ENCODE measurements around the gene EDARADD. TPM values are rescaled to one million over a fixed set of nuclear protein-coding genes. Genes with fewer than 3 reads are reported as not detected.

Gene EDARADD
- polyA plus RNA-seq, 1 donor (not counting 4 experiments of a cell fraction or from before 2014, with no cell fraction given) = 12.3 TPM

DNA sequence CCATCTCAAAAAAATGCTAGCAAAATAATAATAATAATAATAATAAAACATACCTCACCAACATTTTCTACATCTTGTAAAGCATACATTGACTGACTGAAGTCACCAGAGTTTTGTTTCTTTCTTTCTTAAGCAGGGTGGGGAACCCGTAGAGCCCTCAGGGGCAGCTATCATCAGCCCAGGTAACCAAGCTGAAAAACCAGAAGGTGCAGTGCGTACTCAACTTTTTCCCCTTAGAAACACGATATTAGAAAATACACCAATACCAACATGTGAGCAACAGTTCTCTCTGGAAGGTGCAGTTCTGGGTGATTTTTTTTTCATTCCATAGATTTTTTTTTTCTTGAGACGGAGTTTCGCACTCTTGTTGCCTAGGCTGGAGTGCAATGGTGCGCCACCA lies 75.4 kb downstream of the EDARADD start:
- DNase-seq (ENCODE audit: low read depth, low spot score) (no peak), FAIRE-seq (no peak)
- Histone ChIP-seq H3K4me2 (ENCODE audit: control insufficient read depth, extremely low read depth, insufficient read depth, low read depth, low read length) (no peak overlapping the region), H3K4me3 (ENCODE audit: control insufficient read depth in 2 of 3, extremely low read depth in 1 of 3, insufficient read depth in 2 of 3, low read depth in 1 of 3, low read length in 3 of 3) (no peak overlapping the region), H3K9me1 (ENCODE audit: control insufficient read depth, extremely low read depth, insufficient read depth, low read length) (no peaks in the 10 kb centered on the region), H3K9ac (ENCODE audit: control insufficient read depth, extremely low read depth, insufficient read depth, low read length) (no peak overlapping the region), H3K9me3 (ENCODE audit: control insufficient read depth, low read depth, low read length) (no peaks in the 10 kb centered on the region), H2AFZ (ENCODE audit: control insufficient read depth, low read length) (no peak overlapping the region), H3K4me1 (ENCODE audit: control insufficient read depth, extremely low read depth, insufficient read depth, low read length) (peaks cover 27% of the 10 kb centered on the region), H3K79me2 (ENCODE audit: control insufficient read depth, insufficient read depth, low read length) (no peaks in the 10 kb centered on the region), H3K36me3 (ENCODE audit: control insufficient read depth in 2 of 2, extremely low read depth in 1 of 2, insufficient read depth in 2 of 2, low read length in 2 of 2) (no peaks in the 10 kb centered on the region), H3K27me3 (ENCODE audit: control insufficient read depth, extremely low read depth, insufficient read depth, low read length) (no peaks in the 10 kb centered on the region), H4K20me1 (ENCODE audit: control insufficient read depth, extremely low read depth, insufficient read depth, low read length) (no peaks in the 10 kb centered on the region), H3K27ac (ENCODE audit: control insufficient read depth, insufficient read depth, low read length) (no peak overlapping the region)
- dilution Hi-C loops (cut with MboI; ENCODE audit: extremely low pct_ligation_motif_present, low sequenced_read_pairs) = no loop called here
- TF ChIP-seq, protein P1, sequence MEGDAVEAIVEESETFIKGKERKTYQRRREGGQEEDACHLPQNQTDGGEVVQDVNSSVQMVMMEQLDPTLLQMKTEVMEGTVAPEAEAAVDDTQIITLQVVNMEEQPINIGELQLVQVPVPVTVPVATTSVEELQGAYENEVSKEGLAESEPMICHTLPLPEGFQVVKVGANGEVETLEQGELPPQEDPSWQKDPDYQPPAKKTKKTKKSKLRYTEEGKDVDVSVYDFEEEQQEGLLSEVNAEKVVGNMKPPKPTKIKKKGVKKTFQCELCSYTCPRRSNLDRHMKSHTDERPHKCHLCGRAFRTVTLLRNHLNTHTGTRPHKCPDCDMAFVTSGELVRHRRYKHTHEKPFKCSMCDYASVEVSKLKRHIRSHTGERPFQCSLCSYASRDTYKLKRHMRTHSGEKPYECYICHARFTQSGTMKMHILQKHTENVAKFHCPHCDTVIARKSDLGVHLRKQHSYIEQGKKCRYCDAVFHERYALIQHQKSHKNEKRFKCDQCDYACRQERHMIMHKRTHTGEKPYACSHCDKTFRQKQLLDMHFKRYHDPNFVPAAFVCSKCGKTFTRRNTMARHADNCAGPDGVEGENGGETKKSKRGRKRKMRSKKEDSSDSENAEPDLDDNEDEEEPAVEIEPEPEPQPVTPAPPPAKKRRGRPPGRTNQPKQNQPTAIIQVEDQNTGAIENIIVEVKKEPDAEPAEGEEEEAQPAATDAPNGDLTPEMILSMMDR (optimal IDR thresholded peaks at IDR 0.05 in 1 of 3, IDR thresholded peaks at IDR 0.05 in 1 of 3, conservative IDR thresholded peaks at IDR 0.05 in 1 of 3; ENCODE audit: extremely low read depth in 1 of 3, insufficient read depth in 2 of 3, low read length in 3 of 3) = no peak
- TF ChIP-seq EZH2 (IDR thresholded peaks at IDR 0.05; ENCODE audit: low read length) = no peak

DNA sequence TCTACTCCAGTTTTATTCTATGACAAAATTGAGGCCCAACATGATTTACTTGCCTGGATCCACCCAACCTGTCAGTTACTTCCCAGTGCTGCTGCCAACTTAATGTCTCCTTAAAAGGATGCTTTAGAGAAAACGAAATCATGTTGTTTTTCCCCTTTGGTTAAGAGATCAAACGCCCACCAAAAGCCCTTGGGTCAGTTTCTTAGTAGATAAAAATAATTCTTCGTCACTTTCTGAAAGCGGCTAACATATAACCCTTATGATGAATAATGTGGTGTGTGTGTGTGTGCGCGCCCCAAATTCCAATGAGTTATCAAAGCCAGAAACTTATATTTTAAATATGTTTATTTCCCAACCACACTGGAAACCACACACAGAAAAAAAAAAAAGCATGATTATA lies 77.0 kb downstream of the EDARADD start:
- DNase-seq (ENCODE audit: low read depth, low spot score) (no peak), FAIRE-seq (no peak)
- Histone ChIP-seq H3K4me3 (ENCODE audit: control insufficient read depth in 2 of 3, extremely low read depth in 1 of 3, insufficient read depth in 2 of 3, low read depth in 1 of 3, low read length in 3 of 3) (no peak overlapping the region), H3K9ac (ENCODE audit: control insufficient read depth, extremely low read depth, insufficient read depth, low read length) (no peak overlapping the region), H3K4me2 (ENCODE audit: control insufficient read depth, extremely low read depth, insufficient read depth, low read depth, low read length) (no peak overlapping the region), H3K4me1 (ENCODE audit: control insufficient read depth, extremely low read depth, insufficient read depth, low read length) (peaks cover 14% of the 10 kb centered on the region), H2AFZ (ENCODE audit: control insufficient read depth, low read length) (no peak overlapping the region), H3K36me3 (ENCODE audit: control insufficient read depth in 2 of 2, extremely low read depth in 1 of 2, insufficient read depth in 2 of 2, low read length in 2 of 2) (no peaks in the 10 kb centered on the region), H3K27ac (ENCODE audit: control insufficient read depth, insufficient read depth, low read length) (no peak overlapping the region), H3K9me1 (ENCODE audit: control insufficient read depth, extremely low read depth, insufficient read depth, low read length) (no peaks in the 10 kb centered on the region), H3K79me2 (ENCODE audit: control insufficient read depth, insufficient read depth, low read length) (no peaks in the 10 kb centered on the region), H3K9me3 (ENCODE audit: control insufficient read depth, low read depth, low read length) (no peaks in the 10 kb centered on the region), H3K27me3 (ENCODE audit: control insufficient read depth, extremely low read depth, insufficient read depth, low read length) (no peaks in the 10 kb centered on the region), H4K20me1 (ENCODE audit: control insufficient read depth, extremely low read depth, insufficient read depth, low read length) (no peaks in the 10 kb centered on the region)
- dilution Hi-C loops (cut with MboI; ENCODE audit: extremely low pct_ligation_motif_present, low sequenced_read_pairs) = no loop called here
- TF ChIP-seq, protein P1 (optimal IDR thresholded peaks at IDR 0.05 in 1 of 3, IDR thresholded peaks at IDR 0.05 in 1 of 3, conservative IDR thresholded peaks at IDR 0.05 in 1 of 3; ENCODE audit: extremely low read depth in 1 of 3, insufficient read depth in 2 of 3, low read length in 3 of 3) = no peak
- TF ChIP-seq EZH2 (IDR thresholded peaks at IDR 0.05; ENCODE audit: low read length) = no peak

Data from keratinocyte (primary cell).